GM12878 (cell line): ENCODE results near the gene SCNM1. TPM values are rescaled to one million over a fixed set of nuclear protein-coding genes. Genes with fewer than 3 reads are reported as not detected.
A peak's percentile ranks its signal among the peaks of the same experiment; 100 is the strongest.

Source experiments
- ATAC-seq: fragments of 200-7000 bp; cut with Tn5 transposase; 3 replicates; pipeline ENCODE4 v1.9.1; 2020; ENCODE audit warnings: mild to moderate bottlenecking, moderate library complexity
- BruUV-seq: library from RNA; stranded (reverse); fragments of 400-500 nt; replicated peaks from 2 replicates; lab custom pipeline; 2021; lab: Mats Ljungman, UMichigan
- CTCF ChIA-PET: fragments of 300-600 bp; sonication (Branson Sonifier 250); formaldehyde crosslinking; extraction: SDS; loops from one replicate; lab custom pipeline; 2021; ENCODE audit warnings: inconsistent platforms; lab: Yijun Ruan, JAX
- POLR2A ChIA-PET: fragments of 350-600 bp; formaldehyde crosslinking; extraction: SDS; loops from one replicate; lab custom pipeline; 2021; ENCODE audit warnings: inconsistent platforms; lab: Charles Lee
- RAD21 ChIA-PET: fragments of 300-600 bp; sonication (Branson Sonifier 250); formaldehyde crosslinking; loops from one replicate; lab custom pipeline; 2023; ENCODE audit warnings: antibody characterized with exemption; ENCODE audit not compliant: unreplicated experiment; lab: Charles Lee
- SMC1A ChIA-PET: fragments of 300-600 bp; sonication (Branson Sonifier 250); formaldehyde crosslinking; loops from one replicate; lab custom pipeline; 2023; ENCODE audit not compliant: unreplicated experiment, uncharacterized antibody; lab: Charles Lee
- DNase-seq: peaks from one replicate; pipeline ENCODE4 v3.0.0-alpha.2; 2011; ENCODE audit warnings: low read depth, low spot score
- FAIRE-seq: peaks from 3 replicates; lab custom pipeline; 2011; peaks lifted over from hg19 to GRCh38; lab: Jason Lieb, UNC
- H2AFZ ChIP-seq: 2 replicates; pipeline ENCODE4 v1.6.0; 2011; ENCODE audit warnings: low read depth, low read length, control low read depth; ENCODE audit not compliant: control insufficient read depth
- H3K27ac ChIP-seq: 2 replicates; pipeline ENCODE4 v1.5.1; 2011; ENCODE audit warnings: control low read depth; ENCODE audit not compliant: control insufficient read depth, insufficient read depth
- H3K27me3 ChIP-seq, 2 experiments: replicated peaks in 1 of 2; 2 replicates each; pipeline versions ENCODE4 v1.6.0 to v1.6.1; 2011; ENCODE audit warnings: low read length in 1 of 2; ENCODE audit not compliant: control insufficient read depth in 2 of 2, insufficient read depth in 2 of 2
- H3K36me3 ChIP-seq, 2 experiments: 2 replicates each; pipeline ENCODE4 v1.5.1; 2011; ENCODE audit warnings: low read length in 1 of 2; ENCODE audit not compliant: control insufficient read depth in 2 of 2, insufficient read depth in 2 of 2
- H3K4me1 ChIP-seq: 2 replicates; pipeline ENCODE4 v1.6.1; 2011; ENCODE audit warnings: mild to moderate bottlenecking, low read length, moderate library complexity, mixed read lengths; ENCODE audit not compliant: control insufficient read depth, insufficient read depth
- H3K4me2 ChIP-seq: 2 replicates; pipeline ENCODE4 v1.6.0; 2011; ENCODE audit warnings: control low read depth; ENCODE audit not compliant: control insufficient read depth, insufficient read depth
- H3K4me3 ChIP-seq: fragments of 200-600 bp; sonication (generic); 2 replicates; pipeline ENCODE4 v1.5.1; 2016
- H3K79me2 ChIP-seq: 2 replicates; pipeline ENCODE4 v1.6.0; 2011; ENCODE audit warnings: low read length; ENCODE audit not compliant: control insufficient read depth, insufficient read depth
- H3K9ac ChIP-seq: 2 replicates; pipeline ENCODE4 v1.8.0; 2011; ENCODE audit warnings: low read length, control low read depth, mixed read lengths; ENCODE audit not compliant: control insufficient read depth, insufficient read depth
- H3K9me3 ChIP-seq: replicated peaks from 3 replicates; pipeline ENCODE4 v1.5.1; 2011; ENCODE audit warnings: mild to moderate bottlenecking, low read length; ENCODE audit not compliant: control insufficient read depth, insufficient read depth
- H4K20me1 ChIP-seq: 2 replicates; pipeline ENCODE4 v1.6.0; 2011; ENCODE audit not compliant: control insufficient read depth, insufficient read depth
- ATF3 ChIP-seq: IDR thresholded peaks from 2 replicates; pipeline ENCODE4 v1.6.1; 2011; ENCODE audit warnings: low read depth, mild to moderate bottlenecking, low read length, moderate library complexity, borderline replicate concordance; ENCODE audit errors: extremely low read depth
- BMI1 ChIP-seq: fragments of 450-650 bp; IDR thresholded peaks from 2 replicates; pipeline ENCODE4 v1.6.1; 2016; ENCODE audit warnings: mild to moderate bottlenecking, moderate library complexity, borderline replicate concordance
- CHD2 ChIP-seq: IDR thresholded peaks from 2 replicates; pipeline ENCODE4 v1.6.1; 2011; ENCODE audit warnings: low read depth, low read length, improper control_type of control experiment, borderline replicate concordance
- GATAD2B ChIP-seq: fragments of 450-650 bp; conservative IDR thresholded peaks from 2 replicates; pipeline ENCODE4 v1.6.1; 2017; ENCODE audit warnings: low read depth, mild to moderate bottlenecking, moderate library complexity
- HDGF ChIP-seq: fragments of 450-650 bp; IDR thresholded peaks from 2 replicates; pipeline ENCODE4 v1.6.1; 2016; ENCODE audit warnings: antibody characterized with exemption
- MLLT1 ChIP-seq: fragments of 450-650 bp; IDR thresholded peaks from 2 replicates; pipeline ENCODE4 v1.6.1; 2016; ENCODE audit warnings: mild to moderate bottlenecking
- PRDM15 ChIP-seq: fragments of 450-650 bp; formaldehyde crosslinking; IDR thresholded peaks from 2 replicates; pipeline ENCODE4 v1.4.0; 2020; ENCODE audit warnings: mild to moderate bottlenecking, moderate library complexity
- RBBP5 ChIP-seq: fragments of 200-600 bp; sonication (generic); conservative IDR thresholded peaks from 2 replicates; pipeline ENCODE4 v1.6.1; 2016
- SP1 ChIP-seq: IDR thresholded peaks from one replicate; pipeline ENCODE4 v1.6.1; 2011; ENCODE audit warnings: low read depth, low read length
- TCF12 ChIP-seq: IDR thresholded peaks from 2 replicates; pipeline ENCODE4 v1.6.1; 2011; ENCODE audit warnings: low read depth, mild to moderate bottlenecking, low read length
- YY1 ChIP-seq: IDR thresholded peaks from 2 replicates; pipeline ENCODE4 v1.6.1; 2011; ENCODE audit warnings: low read depth, mild to moderate bottlenecking, low read length
- WGBS: methylation state at CpG from one replicate; pipeline ENCODE4 v1.1.6; 2016; ENCODE audit warnings: low lambda C conversion rate; ENCODE audit not compliant: insufficient replicate concordance, insufficient coverage; ENCODE audit errors: missing lambda C conversion rate; 5-methylcytosine and 5-hydroxymethylcytosine counted together
- in situ Hi-C: fragments of 300-500 bp; cut with MboI; formaldehyde crosslinking; loops from 9 replicates; pipeline ENCODE4 v1.14.3; 2018; ENCODE audit warnings: mixed read lengths
- intact Hi-C: fragments of 100-400 bp; cut with micrococcal nuclease; formaldehyde crosslinking; loops from one replicate; pipeline ENCODE4 v1.14.2; 2022; ENCODE audit not compliant: unreplicated experiment
- polyA plus RNA-seq, 11 experiments: library from polyadenylated mRNA; depleted of rRNA in 4 of 11; unstranded in 6 of 11; stranded (reverse) in 5 of 11; fragments of >200 nt; fragmentation: Nextera tagmentation in 4 of 11; fragmentation: Illumina TruSeq in 1 of 11; extraction: Ambion mirVana in 4 of 11; extraction: Trizol in 1 of 11; gene quantifications; 1 replicate in 1 of 11; 2 replicates in 10 of 11; pipeline versions ENCODE4 v1.2.1 to v1.2.3, GENCODE V29; 2011 to 2016; ENCODE audit warnings: inconsistent platforms in 2 of 11, missing spikeins in 2 of 11, low read depth in 1 of 11
- total RNA-seq, 4 experiments: library from RNA; depleted of rRNA in 3 of 4; stranded (reverse); fragments of >200 nt in 3 of 4; fragmentation: Illumina TruSeq in 1 of 4; extraction: Trizol in 1 of 4; gene quantifications; 2 replicates each; pipeline versions ENCODE4 v1.2.1 to v1.2.3, GENCODE V29; 2013 to 2021

SCNM1 gene
- total and polyA plus RNA-seq, 10 of the 15 experiments (the other 5 are each of a cell fraction or from before 2014, with no cell fraction given) = 25.8 to 207 (median 76.9) TPM

- in situ Hi-C loops = no loop called here
Observed at GRCh38 chr1:151146072-151146411, 19.9 kb upstream of the SCNM1 start.

GRCh38 chr1:151146412-151147131 is 19.4 kb upstream of the SCNM1 start, which contains the start of gene SEMA6C:
SEMA6C (minus strand) TSS chr1:151146631; CDS start chr1:151142621, 4,010 bp downstream.
- Histone ChIP-seq H3K4me3 (peak within 1 kb of the TSS; percentile 83), H3K27me3 (peaks cover 0 to 8% of the 10 kb centered on the region in 2 experiments), H4K20me1 (no peaks in the 10 kb centered on the region; the same call in 1 of the 2 replicates), H3K9me3 (no peaks in the 10 kb centered on the region), H3K27ac (no peak within 1 kb of the TSS), H3K4me2 (peak within 1 kb of the TSS; percentile 99), H3K9ac (peak within 1 kb of the TSS; percentile 54; the same call in 1 of the 2 replicates), H3K4me1 (no peaks in the 10 kb centered on the region; the same call in 1 of the 2 replicates), H3K36me3 (no peaks in the 10 kb centered on the region), H2AFZ (peak within 1 kb of the TSS; percentile 94), H3K79me2 (no peaks in the 10 kb centered on the region)
- CTCF ChIA-PET = interaction anchor here (0.6 to 1.2 kb wide), 3 partner anchors 9 to 528 kb away, joined by 3 to 5 read pairs (median 3); no protein-coding TSS in a partner anchor
- SMC1A ChIA-PET = no interaction called here
- RAD21 ChIA-PET = interaction anchor here (1.4 kb wide), 1 partner anchor 10 kb away, joined by 8 read pairs; the partner anchor contains the start of gene TNFAIP8L2
- in situ Hi-C loops (no loop called here), intact Hi-C loops (no loop called here)
- FAIRE-seq = peak; percentile 7
- 2% methylated on average over 38 of the region's 61 CpGs for WGBS
- POLR2A ChIA-PET = no interaction called here
- DNase-seq = peak; percentile 48
- ATAC-seq = peak; percentile 100
- BruUV-seq = no TSS peak
- TF ChIP-seq MLLT1 = no peak
- peak; percentile 80 for TF ChIP-seq HDGF
- no peak for TF ChIP-seq ATF3
- 0 out of 2 replicates have a peak, but pooled peaks have one; percentile 35 for TF ChIP-seq CHD2
- no peak for TF ChIP-seq PRDM15 (CRISPR knock-in tag)
- TF ChIP-seq SP1 = peak; percentile 82
- TF ChIP-seq GATAD2B = 0 out of 2 replicates have a peak, but pooled peaks have one; percentile 14

More at GRCh38 chr1:151146072-151146411, 19.9 kb upstream of the SCNM1 start:
- peak overlapping the region; percentile 99 for H3K4me2 ChIP-seq
- CTCF ChIA-PET = interaction anchor here (1.2 kb wide), 1 partner anchor 46 kb away, joined by 5 read pairs; no protein-coding TSS in a partner anchor
- no peak overlapping the region for H3K27ac ChIP-seq
- FAIRE-seq (no peak), ATAC-seq (peak; percentile 3; the same call in 2 of the 3 replicates), DNase-seq (no peak)
- WGBS = 12% methylated on average over 20 of the region's 26 CpGs
- POLR2A ChIA-PET = no interaction called here
- H3K9ac ChIP-seq = peak overlapping the region; percentile 54; the same call in 1 of the 2 replicates
- RAD21 ChIA-PET = interaction anchor here (0.9 kb wide), 1 partner anchor 11 kb away, joined by 3 read pairs; the partner anchor contains the start of gene TNFAIP8L2
- no peak for TF ChIP-seq RBBP5
- TF ChIP-seq TCF12 = no peak
- peak; percentile 43; the same call in 1 of the 2 replicates for TF ChIP-seq BMI1
- no peak for TF ChIP-seq YY1
- H3K4me3 ChIP-seq = peak overlapping the region; percentile 83
- H3K79me2 ChIP-seq = no peaks in the 10 kb centered on the region
- H3K36me3 ChIP-seq = no peaks in the 10 kb centered on the region
- peak overlapping the region; percentile 94 for H2AFZ ChIP-seq
- no peaks in the 10 kb centered on the region for H3K9me3 ChIP-seq
- H4K20me1 ChIP-seq = no peaks in the 10 kb centered on the region; the same call in 1 of the 2 replicates
- SMC1A ChIA-PET = no interaction called here
- BruUV-seq = no TSS peak
- no peaks in the 10 kb centered on the region; the same call in 1 of the 2 replicates for H3K4me1 ChIP-seq
- peaks cover 0 to 8% of the 10 kb centered on the region in 2 experiments for H3K27me3 ChIP-seq
- intact Hi-C loops = no loop called here
